HT-29 (cell line): ENCODE measurements around the gene MIOS. TPM values are rescaled to one million over a fixed set of nuclear protein-coding genes. Genes with fewer than 3 reads are reported as not detected.
A peak's percentile ranks its signal among the peaks of the same experiment; 100 is the strongest.

Experiments
- DNase-seq: peaks from one replicate; pipeline ENCODE4 v3.0.0-alpha.2; 2015; ENCODE audit warnings: low spot score
- total RNA-seq: library from RNA; depleted of rRNA; stranded (reverse); fragments of >200 nt; shearing (Covaris generic); gene quantifications from 2 replicates; pipeline ENCODE4 v1.2.3, GENCODE V29; 2014; rRNA removed

MIOS gene
- 23.2 and 28.8 TPM in 2 replicates for total RNA-seq

GRCh38 chr7:7566651-7567611 is at the start of gene MIOS:
Gene MIOS, plus strand, starts transcription at chr7:7566884. Its CDS starts 5,592 bp downstream, at chr7:7572476.
- DNase-seq = peak; percentile 88

- DNase-seq = no peak
These were observed 48.9 kb upstream of the MIOS start for GRCh38 chr7:7517754-7518153.

- no peak for DNase-seq
These were observed 47.6 kb upstream of the MIOS start for GRCh38 chr7:7519056-7519455.

GRCh38 chr7:7519528-7519927 is 47.2 kb upstream of the MIOS start:
- no peak for DNase-seq

- DNase-seq = no peak
These were observed 45.4 kb upstream of the MIOS start for GRCh38 chr7:7521259-7521658.

- no peak for DNase-seq
These were observed 44.3 kb upstream of the MIOS start for GRCh38 chr7:7522421-7522820.

- no peak for DNase-seq
These were observed 42.6 kb upstream of the MIOS start for GRCh38 chr7:7524121-7524520.

- no peak for DNase-seq
These were observed 40.7 kb upstream of the MIOS start for GRCh38 chr7:7526006-7526405.

- no peak for DNase-seq
These were observed 39.6 kb upstream of the MIOS start for GRCh38 chr7:7527047-7527446.

GRCh38 chr7:7529328-7529727 is 37.4 kb upstream of the MIOS start:
- DNase-seq = no peak

GRCh38 chr7:7533831-7534430 is 32.8 kb upstream of the MIOS start:
- no peak for DNase-seq

- no peak for DNase-seq
These were observed 31.0 kb upstream of the MIOS start, which contains the start of gene COL28A1 for GRCh38 chr7:7535691-7536090. Gene COL28A1, minus strand, starts transcription at chr7:7535873. Its CDS starts 2,998 bp downstream, at chr7:7532875.

- DNase-seq = no peak
These were observed 30.2 kb upstream of the MIOS start for GRCh38 chr7:7536396-7537019.

GRCh38 chr7:7537711-7538110 is 29.0 kb upstream of the MIOS start:
- no peak for DNase-seq

GRCh38 chr7:7539152-7539551 is 27.5 kb upstream of the MIOS start:
- no peak for DNase-seq

GRCh38 chr7:7539711-7540110 is 27.0 kb upstream of the MIOS start:
- DNase-seq = no peak

GRCh38 chr7:7542251-7542835 is 24.3 kb upstream of the MIOS start:
- DNase-seq = no peak

GRCh38 chr7:7548407-7548806 is 18.3 kb upstream of the MIOS start:
- no peak for DNase-seq

- no peak for DNase-seq
These were observed 16.0 kb upstream of the MIOS start for GRCh38 chr7:7550663-7551062.

- DNase-seq = no peak
These were observed 14.5 kb upstream of the MIOS start for GRCh38 chr7:7552199-7552598.

- no peak for DNase-seq
These were observed 13.3 kb upstream of the MIOS start for GRCh38 chr7:7553386-7553785.

GRCh38 chr7:7554021-7554432 is 12.7 kb upstream of the MIOS start:
- no peak for DNase-seq
